GM18511 (cell line): ENCODE data around the gene MAS1.
A peak's percentile ranks its signal among the peaks of the same experiment; 100 is the strongest.
"Not testable (repeated sequence)": the region's sequence is repeated elsewhere in the genome, so short reads cannot be mapped to it uniquely, and the experiment has no call there.

Experiments
- ATAC-seq: cut with Tn5 transposase; IDR thresholded peaks from one replicate; pipeline ENCODE4 v1.9.1; 2021; ENCODE audit warnings: mild to moderate bottlenecking, moderate library complexity; ENCODE audit not compliant: unreplicated experiment

The MAS1 gene

DNA sequence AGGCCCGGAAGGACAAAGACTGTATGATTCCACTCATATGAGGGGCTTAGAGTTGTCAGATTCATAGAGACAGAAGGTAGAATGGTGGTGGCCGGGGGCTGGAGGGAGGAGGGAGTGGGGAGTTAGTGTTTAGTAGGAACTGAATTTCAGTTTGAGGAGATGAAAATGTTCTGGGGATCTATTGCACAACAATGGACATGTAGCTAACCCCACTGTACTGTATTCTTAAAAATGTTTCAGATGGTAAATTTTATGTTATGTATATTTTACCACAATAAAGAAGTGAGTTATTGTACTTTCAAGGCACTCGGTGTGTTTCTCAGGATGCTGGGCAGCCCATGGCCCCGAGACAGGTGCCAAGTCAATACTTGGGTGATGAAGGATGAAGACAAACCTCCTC is 25.4 kb downstream of the MAS1 start:
- ATAC-seq, result no peak

DNA sequence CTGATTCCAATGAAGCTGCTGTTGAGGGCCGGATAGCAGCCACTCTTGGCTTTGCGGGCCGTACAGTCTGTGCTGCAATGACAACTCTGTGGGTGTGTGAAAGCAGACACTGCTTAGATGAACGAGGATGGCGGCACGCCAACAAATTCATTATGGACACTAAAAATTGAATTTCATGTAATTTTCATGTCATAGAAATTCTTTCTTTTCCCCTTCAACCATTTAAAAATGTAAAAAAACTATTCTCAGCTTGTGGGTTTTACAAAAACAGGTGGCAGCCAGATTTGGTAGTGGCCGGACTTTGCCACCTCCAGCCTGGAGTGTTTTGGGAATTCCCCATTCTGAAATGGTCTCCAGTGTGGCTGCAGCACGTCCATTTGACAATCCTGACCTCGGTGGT is 26.0 kb downstream of the MAS1 start:
- no peak for ATAC-seq

DNA sequence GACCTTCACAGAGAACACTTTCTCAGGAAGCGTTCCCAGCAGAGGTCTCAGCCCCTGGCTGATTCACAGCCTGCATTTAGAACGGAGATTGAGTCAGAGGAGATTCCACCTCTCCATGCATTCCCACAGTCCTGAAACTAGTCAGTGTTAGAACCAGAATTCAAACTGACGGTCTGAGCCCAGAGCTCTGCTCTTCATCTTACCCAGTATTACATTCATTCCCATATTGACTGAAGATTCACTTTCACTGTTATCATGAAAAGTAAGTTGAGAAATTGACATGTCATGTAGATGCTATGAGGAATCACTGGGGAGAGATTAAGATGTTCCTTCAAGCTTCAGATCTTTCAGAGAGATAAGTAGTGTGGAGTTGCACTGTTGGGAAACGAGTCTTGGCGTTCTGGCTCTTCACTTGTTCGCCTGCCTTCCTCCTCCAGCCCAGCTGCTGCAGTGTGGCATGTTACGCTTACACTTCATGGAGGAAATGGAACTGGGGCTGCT is 28.3 kb downstream of the MAS1 start:
- no peak for ATAC-seq

DNA sequence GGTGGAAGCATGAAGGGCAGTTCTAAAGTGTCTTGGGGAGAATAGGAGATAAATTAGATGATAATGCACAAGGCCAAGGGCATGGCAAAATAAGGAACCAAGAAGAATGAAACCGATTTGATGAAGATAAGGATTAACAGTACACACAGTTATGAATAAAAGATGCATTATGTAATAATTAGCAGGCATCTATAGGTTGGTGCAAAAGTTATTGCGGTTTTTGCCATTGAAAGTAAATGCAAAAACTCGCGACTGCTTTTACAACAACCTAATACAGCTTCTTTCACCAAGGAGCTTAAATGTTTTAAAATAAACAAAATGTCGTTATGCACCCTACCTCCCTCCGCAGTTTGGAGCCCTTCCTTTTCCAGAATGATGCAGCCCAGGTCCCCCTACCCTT is 29.0 kb downstream of the MAS1 start:
- no peak for ATAC-seq

DNA sequence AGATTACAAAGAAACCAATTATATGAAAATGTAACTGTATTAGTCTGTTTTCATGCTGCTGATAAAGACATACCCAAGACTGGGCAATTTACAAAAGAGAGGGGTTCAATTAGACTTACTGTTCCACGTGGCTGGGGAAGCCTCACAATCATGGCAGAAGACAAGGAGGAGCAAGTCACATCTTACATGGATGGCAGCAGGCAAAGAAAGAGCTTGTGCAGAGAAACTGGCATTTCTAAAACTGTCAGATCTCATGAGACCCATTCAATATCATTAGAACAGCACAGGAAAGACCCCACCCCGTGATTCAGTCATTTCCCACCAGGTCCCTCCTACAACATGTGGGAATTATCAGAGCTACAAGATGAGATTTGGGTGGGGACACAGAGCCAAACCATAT is 33.4 kb downstream of the MAS1 start:
- ATAC-seq, result not testable (repeated sequence)

DNA sequence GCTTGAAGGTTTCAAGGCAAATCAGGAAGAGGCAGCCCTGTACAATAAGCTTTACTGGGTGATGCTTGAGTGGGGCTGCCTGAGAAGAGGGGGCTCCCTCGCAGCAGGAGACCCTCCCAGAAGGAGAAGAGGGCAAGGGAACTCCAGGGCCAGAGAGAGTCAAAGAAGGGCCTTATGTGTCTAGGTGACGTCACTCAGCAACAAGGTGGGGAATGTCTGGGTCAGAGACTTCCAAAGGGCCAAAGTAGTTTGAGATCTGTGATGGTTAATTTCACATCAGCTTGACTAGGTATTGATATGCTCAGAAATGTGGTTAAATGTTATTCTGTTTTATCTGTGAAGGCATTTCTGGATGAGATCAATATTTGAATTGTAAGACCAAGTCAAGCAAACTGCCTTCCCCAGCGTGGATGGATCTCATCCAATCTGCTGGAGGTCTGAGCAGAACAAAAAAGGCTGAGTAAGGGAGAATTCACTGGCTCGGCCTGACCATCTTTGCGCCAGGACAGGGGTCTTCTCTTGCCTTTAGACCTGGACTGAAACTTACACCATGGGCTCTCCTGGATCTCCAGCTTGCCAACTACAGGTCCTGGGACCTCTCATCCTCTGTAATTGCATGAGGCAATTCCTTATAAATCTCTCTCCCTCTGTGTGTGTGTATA is 35.9 kb downstream of the MAS1 start:
- ATAC-seq, result no peak

DNA sequence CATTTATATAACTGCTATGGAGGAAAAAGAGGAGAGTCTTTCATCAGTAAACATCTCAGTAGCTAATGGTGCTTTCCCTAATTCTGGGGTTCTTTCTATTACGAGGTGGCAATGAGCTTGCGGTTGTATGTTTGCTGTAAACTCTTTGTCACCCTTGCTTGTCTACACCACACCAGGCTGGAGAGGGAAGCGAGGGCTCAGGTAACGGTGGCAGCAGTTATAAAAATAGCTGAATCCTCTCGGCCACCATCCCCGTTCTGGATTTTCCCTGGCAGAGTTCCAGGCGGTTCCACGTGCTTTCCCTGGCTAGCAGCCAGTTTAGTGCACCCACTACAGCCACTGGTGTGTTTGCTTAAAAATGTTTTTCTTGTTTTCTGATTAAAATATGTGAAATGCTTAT is 39.0 kb downstream of the MAS1 start:
- peak; percentile 63 for ATAC-seq

DNA sequence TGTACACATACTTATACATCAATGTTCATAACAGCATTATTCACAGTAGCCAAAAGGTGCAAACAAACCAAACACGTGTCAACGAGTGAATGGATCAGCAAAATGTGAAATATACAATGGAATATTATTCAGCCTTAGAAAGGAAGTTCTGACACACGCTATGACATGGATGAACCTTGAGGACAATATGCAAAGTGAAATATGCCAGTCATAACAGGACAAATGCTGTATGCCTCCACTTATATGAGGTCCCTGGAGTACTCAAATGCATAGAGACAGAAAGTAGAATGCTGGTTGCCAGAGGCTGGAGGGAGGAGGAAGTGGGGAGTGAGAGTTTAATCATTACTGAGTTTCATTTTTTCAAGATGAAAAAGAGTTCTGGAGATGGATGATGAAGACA is 40.3 kb downstream of the MAS1 start:
- peak; percentile 89 for ATAC-seq

DNA sequence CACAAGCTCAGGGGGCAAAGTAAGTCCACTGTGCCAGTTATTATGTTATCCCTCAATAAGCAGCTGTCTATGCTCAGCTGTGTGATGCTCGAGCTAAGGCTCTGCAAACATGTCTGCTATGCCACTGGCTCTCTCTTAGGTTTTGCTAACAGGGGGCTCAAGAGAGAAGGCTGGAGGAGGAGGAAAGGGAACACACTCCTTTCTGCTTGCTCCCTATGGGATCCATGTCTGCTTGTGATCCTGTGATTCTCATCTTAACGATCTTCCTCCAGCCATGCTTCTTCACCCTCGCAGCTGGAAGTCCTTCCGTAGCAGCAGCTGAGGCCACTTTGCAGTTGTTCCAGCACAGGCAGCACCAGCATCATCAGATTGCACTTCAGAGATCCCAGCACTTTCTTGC is 41.1 kb downstream of the MAS1 start:
- ATAC-seq, result peak; percentile 18

DNA sequence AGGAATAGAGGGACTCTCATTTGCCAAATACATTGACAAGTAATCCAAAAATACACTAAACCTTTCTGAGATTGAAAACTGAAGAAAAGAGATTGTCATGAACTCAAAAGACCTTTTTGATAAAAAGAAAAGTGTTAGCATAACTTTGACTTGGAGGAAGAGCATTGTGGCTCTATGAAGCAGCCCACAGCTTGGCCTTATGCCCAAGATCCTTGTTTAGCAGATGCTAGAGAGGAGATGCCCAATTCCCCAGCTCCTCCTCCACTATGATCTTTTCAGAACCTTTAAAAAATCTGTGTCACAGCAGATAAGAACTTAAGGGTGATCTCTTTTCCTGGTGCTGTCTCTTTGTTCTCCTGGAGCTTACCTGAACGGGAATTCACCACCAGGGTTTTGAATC is 42.3 kb downstream of the MAS1 start:
- no peak for ATAC-seq

DNA sequence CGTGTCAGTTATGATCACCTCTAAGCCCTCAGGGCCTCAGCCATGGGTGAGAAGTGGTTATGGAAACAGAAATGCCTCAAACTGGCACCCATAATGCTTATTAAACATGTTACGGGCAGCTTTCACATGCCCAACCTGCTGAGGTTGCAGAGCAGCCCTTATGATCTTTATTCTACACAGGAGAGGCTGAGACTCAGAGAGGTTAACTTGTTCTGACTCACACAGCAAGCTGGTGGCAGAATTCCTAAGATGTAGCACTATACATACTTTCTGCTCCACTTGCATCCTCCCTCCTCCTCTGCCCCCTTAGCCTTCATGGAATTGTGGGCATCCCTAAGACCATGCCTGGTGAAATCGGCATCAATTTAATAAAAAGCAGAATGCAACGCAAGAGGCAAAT is 43.4 kb downstream of the MAS1 start:
- ATAC-seq, result no peak

DNA sequence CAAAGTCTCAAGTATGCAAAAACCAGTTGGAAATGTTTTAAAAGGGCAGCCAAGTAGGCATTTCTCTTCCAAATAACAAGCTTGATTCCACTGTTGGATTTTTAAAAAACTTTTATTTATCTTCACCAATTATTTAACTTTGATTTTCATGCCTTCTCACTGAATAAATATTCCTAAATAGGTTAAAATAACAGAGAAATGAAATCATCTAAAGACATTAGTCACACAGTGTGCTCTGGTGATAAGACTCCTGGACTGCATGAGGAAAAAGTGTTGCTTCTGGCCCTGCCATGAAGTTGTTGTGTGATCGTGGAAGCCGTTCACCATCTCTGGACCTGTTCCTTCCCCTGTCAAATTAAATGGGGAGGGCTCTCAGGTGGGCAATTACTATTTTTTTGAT is 44.3 kb downstream of the MAS1 start:
- ATAC-seq, result no peak

DNA sequence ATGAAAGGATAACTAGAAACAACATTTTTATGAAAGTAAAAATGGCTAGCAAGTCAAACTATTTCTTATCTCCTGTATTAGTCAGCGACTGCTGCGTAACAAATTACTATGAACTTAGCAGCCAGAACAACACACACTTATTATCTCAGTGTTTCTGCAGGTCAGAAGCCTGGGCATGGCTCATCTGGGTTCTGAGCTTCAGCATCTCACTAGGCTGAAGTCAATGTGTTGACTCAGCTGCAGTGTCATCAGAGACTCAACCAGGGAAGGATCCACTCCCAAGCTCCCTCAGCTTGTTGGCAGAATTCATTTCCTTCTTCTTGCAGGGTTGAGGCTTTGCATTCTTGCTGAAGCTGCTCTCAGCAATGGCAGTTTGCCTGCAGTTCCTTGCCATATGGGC is 44.8 kb downstream of the MAS1 start:
- no peak for ATAC-seq

DNA sequence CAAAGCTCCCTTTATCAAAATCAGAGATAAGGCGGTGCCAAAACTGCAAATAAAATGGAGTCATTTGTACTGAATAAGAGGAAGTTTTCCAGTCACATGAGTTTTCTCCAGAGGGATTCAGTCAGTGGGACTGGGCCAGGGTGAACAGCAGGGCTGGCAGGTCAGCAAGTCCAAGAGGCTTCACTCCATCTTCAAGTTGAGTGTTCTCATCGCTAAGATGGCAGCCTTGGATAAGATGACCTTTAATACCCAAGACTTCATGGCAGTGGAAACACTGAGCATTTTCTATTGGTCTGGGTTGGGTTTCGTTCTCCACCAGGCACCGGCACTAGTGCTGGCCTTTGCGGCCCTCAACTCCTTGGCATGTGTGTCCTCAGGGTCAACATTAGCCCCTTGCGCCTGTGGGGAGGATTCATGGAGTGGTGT is 48.8 kb downstream of the MAS1 start:
- no peak for ATAC-seq
